GM12892 (cell line): Measurements from ENCODE around the gene SLCO1B1.

Experiments used
- POLR2A ChIP-seq: IDR thresholded peaks from 2 replicates; pipeline ENCODE4 v1.6.1; 2011; ENCODE audit warnings: low read depth, low read length, control low read depth
- POLR2AphosphoS5 ChIP-seq: IDR thresholded peaks from 2 replicates; pipeline ENCODE4 v1.6.1; 2011; ENCODE audit warnings: low read depth, low read length, control low read depth
- TAF1 ChIP-seq: IDR thresholded peaks from 2 replicates; pipeline ENCODE4 v1.6.1; 2011; ENCODE audit warnings: low read depth, mild to moderate bottlenecking, control low read depth, low read length, borderline replicate concordance

GRCh38 chr12:21190016-21190415 lies 59.0 kb downstream of the SLCO1B1 start:
- TF ChIP-seq TAF1 (no peak), POLR2AphosphoS5 (no peak), POLR2A (no peak)
